ENCODE data around the gene CDK11B. TPM values are rescaled to one million over a fixed set of nuclear protein-coding genes. Genes with fewer than 3 reads are reported as not detected.
A peak's percentile ranks its signal among the peaks of the same experiment; 100 is the strongest.

The CDK11B gene
- total RNA-seq, 1 experiment from 2014 or later: 30.1 TPM

GRCh38 chr1:1671365-1672119, 12.7 kb upstream of the CDK11B start:
- Histone ChIP-seq H2AFZ (ENCODE audit: low read length) (no peak overlapping the region), H2BK12ac (ENCODE audit: insufficient read length, low read depth, low read length) (no peak overlapping the region), H3K56ac (ENCODE audit: insufficient read length, low read depth, low read length) (no peak overlapping the region), H3K4me2 (ENCODE audit: insufficient read depth, insufficient read length, low read length) (no peak overlapping the region), H2BK20ac (ENCODE audit: low read depth, low read length, poor library complexity, severe bottlenecking) (no peak overlapping the region), H3K4ac (ENCODE audit: low read depth, low read length) (no peak overlapping the region), H4K20me1 (ENCODE audit: control insufficient read depth, insufficient read depth, insufficient read length) (no peaks in the 10 kb centered on the region), H2AK5ac (ENCODE audit: insufficient read length, low read length) (no peak overlapping the region), H3K79me1 (ENCODE audit: insufficient read depth, low read depth, low read length, poor library complexity, severe bottlenecking) (no peaks in the 10 kb centered on the region), H4K91ac (ENCODE audit: insufficient read length, low read depth, low read length) (no peak overlapping the region), H2BK120ac (ENCODE audit: low read depth, low read length, poor library complexity, severe bottlenecking) (no peak overlapping the region), H3K27ac (ENCODE audit: insufficient read length, low read depth, low read length) (no peak overlapping the region), H3K23ac (ENCODE audit: insufficient read length, low read depth, low read length) (no peak overlapping the region), H3K23me2 (ENCODE audit: insufficient read length, low read depth, low read length, poor library complexity, severe bottlenecking) (no peaks in the 10 kb centered on the region), H3K14ac (ENCODE audit: insufficient read depth, low read length) (no peak overlapping the region), H3K18ac (ENCODE audit: insufficient read length, low read depth, low read length) (no peak overlapping the region), H3K79me2 (ENCODE audit: insufficient read depth, low read length) (no peaks in the 10 kb centered on the region), H3K4me1 (ENCODE audit: insufficient read depth, low read length) (no peaks in the 10 kb centered on the region), H3K27me3 (ENCODE audit: insufficient read depth, low read length) (no peaks in the 10 kb centered on the region), H3K9ac (ENCODE audit: extremely low read depth, insufficient read length, low read length) (no peak overlapping the region), H2BK5ac (ENCODE audit: insufficient read length, low read length) (no peak overlapping the region), H2BK15ac (ENCODE audit: low read depth, low read length) (no peak overlapping the region), H4K8ac (replicated peaks; ENCODE audit: insufficient read length, low read depth, low read length) (no peak overlapping the region), H4K5ac (ENCODE audit: insufficient read length, low read depth, low read length) (no peak overlapping the region), H3K9me3 (ENCODE audit: control insufficient read depth, low read depth, low read length) (no peaks in the 10 kb centered on the region), H3T11ph (ENCODE audit: low read length) (no peak overlapping the region)
- no CpG with 5 or more reads among the region's 27 CpGs for WGBS (ENCODE audit: extremely low coverage, insufficient read length, low lambda C conversion rate)
- H3K27ac Mint-ChIP-seq: peak overlapping the region in 2 of 3 experiments; percentile 44 to 53; a peak in 2 of 7 replicates
- no peaks in the 10 kb centered on the region for H3K27me3 Mint-ChIP-seq (ENCODE audit: low read depth)
- peaks cover 10 to 42% (median 38%) of the 10 kb centered on the region in 3 experiments; a peak in 6 of 7 replicates for H3K36me3 Mint-ChIP-seq (ENCODE audit: insufficient read depth in 1 of 3, low read depth in 3 of 3)
- H3K9me3 Mint-ChIP-seq: no peaks in the 10 kb centered on the region
- no peak for DNase-seq
- H3K4me3 Mint-ChIP-seq: no peak overlapping the region
- H3K4me1 Mint-ChIP-seq: no peaks in the 10 kb centered on the region
- no peak for TF ChIP-seq CTCF (conservative IDR thresholded peaks at IDR 0.05)

All from H9 (cell line).